Superior temporal gyrus (tissue), 1 donor: ENCODE data around the gene SWAP70.
"Not testable (repeated sequence)": the region's sequence is repeated elsewhere in the genome, so short reads cannot be mapped to it uniquely, and the experiment has no call there.

Experiments
- DNase-seq: peaks from one replicate; pipeline ENCODE4 v3.0.0-alpha.2; 2016; ENCODE audit errors: extremely low spot score

SWAP70 gene

DNA sequence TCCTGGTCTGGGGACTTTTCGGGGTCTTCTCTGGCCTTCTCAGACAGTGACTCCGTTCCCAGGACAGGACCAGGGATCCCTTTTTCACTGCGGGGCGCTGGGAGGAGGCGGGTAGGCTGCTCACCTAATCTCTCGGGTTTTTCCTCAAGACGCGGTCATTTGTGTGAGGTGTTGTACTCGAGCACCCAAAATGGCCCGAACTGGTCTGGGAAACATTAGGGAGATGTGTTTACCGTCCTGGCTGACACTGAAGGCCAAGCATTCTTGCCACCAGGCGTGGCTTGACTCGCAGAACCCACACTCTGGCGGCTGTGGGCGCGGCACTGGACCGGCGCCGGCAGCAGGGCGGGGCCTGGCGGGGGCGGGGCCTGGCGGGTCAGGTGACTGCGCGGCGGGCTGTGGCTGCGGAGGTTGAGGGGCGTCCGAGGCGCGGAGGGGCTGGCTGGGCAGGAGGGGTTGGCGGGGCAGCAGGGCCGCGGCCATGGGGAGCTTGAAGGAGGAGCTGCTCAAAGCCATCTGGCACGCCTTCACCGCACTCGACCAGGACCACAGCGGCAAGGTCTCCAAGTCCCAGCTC is at the start of gene SWAP70:
Gene SWAP70 (plus strand): TSS at position 379 of the 577 bp plus-strand sequence. CDS start 103 bp downstream, at position 482.
- DNase-seq = peak; percentile 60

- no peak for DNase-seq
Measured at GRCh38 chr11:9615031-9615451, 48.8 kb upstream of the SWAP70 start.

- no peak for DNase-seq
Measured at GRCh38 chr11:9616042-9616675, 47.7 kb upstream of the SWAP70 start.

- DNase-seq = no peak
Measured at GRCh38 chr11:9616858-9617257, 47.0 kb upstream of the SWAP70 start.

- no peak for DNase-seq
Measured at GRCh38 chr11:9617940-9618339, 45.9 kb upstream of the SWAP70 start.

DNA sequence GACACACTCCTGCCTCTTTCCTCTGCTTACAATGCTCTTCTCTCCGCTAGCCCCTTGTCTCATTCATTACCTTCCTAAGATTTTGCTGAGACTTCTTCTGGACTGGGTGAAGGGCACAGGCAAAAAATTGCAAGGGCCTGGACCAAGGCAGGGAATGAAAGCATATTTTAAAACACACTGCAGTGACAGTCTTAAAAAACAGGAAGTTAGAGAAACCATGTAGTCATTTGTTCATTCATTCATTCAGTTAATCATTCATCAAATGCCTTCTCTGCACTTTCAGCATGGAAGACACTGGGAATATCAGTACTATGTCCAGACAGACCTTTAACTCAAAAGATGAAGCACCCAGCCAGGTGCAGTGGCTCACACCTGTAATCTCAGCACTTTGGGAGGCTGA is 44.9 kb upstream of the SWAP70 start:
- no peak for DNase-seq

DNA sequence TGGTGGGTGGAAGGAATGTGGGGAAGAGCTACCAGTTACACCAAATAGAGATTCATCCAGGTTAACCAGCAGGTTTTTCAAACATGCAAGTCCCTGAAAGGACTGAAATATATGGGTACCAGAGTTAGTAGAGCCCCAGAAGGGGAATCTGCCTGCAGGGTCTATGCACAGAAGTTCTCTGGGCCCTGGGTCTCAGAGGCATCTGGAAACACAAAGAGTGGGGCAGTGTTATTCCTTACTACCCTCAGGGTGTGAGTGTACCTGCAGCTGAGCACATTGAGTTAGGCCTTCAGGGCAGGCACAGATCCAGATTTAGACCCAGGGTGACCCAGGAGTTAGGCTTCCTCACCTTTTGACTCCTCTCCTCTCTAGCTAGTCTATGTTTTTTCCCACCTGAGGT is 43.9 kb upstream of the SWAP70 start:
- no peak for DNase-seq

DNA sequence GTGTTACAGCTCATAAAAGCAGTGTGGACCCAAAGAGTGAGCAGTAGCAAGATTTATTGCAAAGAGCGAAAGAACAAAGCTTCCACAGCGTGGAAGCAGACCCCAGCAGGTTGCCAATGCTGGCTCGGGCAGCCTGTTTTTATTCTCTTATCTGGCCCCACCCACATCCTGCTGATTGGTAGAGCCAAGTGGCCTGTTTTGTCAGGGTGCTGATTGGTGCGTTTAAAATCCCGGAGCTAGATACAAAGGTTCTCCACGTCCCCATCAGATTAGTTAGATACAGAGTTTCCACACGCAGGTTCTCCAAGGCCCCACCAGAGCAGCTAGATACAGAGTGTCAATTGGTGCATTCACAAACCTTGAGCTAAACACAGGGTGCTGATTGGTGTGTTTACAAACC is 41.5 kb upstream of the SWAP70 start:
- DNase-seq = not testable (repeated sequence)

GRCh38 chr11:9623053-9623452 is 40.8 kb upstream of the SWAP70 start:
- not testable (repeated sequence) for DNase-seq

DNA sequence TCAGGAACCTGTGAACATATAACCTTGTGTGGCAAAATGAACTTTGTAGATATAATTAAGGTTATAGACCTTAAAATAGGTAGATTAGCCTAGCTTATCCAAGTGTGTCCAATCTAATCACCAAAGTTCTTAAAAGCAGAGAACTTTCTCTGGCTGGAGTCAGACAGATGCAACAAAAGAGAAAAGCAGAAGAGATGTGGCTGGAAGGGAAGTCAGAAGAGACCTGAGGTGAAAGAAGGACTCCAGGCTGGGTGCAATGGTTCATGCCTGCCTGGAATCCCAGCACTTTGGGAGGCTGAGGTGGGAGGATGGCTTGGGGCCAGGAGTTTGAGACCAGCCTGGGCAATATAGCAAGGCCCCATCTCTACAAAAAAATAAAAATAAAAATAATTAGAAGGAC is 39.4 kb upstream of the SWAP70 start:
- no peak for DNase-seq

DNA sequence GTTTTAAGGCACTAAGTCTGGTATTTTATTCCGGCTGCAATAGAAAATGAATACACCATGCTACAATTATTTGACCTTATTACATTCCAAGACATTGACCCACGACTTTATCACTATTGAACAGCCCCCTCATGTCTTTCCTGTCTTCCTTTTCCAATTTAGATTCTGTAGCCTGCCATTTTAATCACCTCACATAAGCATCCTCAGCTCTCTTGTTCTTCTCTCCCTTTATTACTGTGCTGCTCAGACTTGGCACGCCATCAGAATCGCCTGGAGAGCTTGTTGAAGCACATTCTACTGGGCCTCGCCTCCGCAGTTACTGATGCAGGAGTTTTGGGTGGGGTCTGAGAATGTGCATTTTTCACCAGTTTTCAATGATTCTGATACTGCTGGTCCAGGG is 38.7 kb upstream of the SWAP70 start:
- no peak for DNase-seq

GRCh38 chr11:9625728-9626127 is 38.1 kb upstream of the SWAP70 start:
- no peak for DNase-seq

- DNase-seq = no peak
Measured at GRCh38 chr11:9626496-9627394, 37.1 kb upstream of the SWAP70 start.

- no peak for DNase-seq
Measured at GRCh38 chr11:9629064-9629463, 34.8 kb upstream of the SWAP70 start.

DNA sequence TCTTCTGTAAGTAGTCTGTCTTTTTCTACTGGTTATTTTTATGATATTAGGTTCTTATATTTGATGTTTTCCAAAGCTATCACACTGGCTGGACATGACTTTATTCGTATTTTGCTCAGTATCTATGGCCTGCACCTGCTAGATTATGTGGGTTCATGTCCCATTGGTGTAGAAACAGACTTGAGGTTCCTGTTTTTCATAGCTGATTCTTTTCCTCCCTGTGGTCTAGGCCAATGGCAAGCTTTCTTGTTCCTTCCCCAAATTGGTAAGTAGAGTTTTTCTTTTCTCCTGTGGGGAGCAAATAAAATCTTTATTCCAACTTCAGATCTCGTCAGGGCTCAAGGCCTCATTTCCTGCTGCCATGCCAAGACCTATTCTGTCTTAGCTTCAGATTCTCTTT is 30.2 kb upstream of the SWAP70 start:
- DNase-seq = no peak

DNA sequence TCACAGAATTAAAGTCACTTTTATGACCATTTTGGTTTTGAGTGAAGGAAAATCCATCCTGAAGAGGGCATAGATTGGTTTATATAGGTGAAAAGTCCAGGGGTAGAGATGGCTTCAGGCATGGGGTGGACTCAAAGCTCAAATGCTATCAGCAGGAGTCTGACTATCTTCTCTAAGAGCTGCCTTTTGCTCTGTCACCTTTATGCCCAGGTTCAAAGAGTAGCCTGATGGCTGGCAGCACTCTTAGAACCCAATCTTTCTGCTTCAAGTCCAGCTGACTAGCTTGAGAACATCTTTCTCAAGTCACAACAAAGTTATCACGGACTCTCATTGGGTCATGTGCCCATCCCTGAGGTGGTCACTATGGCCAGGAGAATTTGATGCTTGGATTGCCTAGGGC is 27.2 kb upstream of the SWAP70 start:
- DNase-seq = no peak

DNA sequence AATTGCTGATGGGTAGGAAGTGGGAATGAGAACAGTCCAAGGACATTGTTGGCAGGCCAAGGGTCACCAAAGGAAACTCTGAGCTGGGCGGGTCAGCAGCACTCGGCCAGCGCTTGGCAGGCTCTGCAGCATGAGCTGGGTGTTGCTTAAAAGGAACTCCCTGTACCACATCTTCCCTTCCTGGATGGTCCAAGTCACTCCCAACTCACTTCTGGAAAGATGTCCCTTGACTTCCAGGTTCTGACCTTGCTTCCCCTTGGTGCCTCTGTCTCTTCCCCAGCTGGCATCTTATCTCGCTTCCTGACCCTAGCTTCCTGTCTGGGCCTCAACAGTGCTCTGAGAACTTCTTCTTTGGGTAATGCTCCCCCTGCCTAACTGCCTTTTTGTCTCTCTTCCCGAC is 24.8 kb upstream of the SWAP70 start:
- no peak for DNase-seq

- no peak for DNase-seq
Measured at GRCh38 chr11:9639985-9640384, 23.9 kb upstream of the SWAP70 start.

DNA sequence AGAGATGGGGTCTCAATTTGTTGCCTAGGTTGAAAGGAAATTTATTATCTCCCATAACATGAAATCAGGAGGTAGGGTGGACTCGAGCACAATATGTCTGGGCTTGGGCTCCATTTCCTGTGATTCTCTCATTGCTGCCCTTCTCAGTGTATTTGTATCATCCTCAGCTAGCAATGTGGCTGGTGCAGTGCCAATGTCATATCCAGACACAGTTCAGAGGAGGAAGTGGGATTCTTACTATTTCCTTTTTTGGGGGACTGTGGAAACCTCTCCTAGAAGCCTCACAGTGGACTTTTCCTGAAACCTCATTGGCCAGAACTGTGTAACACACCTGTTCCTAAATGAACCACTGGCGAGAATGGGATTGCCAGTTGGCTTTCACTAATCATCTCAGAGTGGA is 21.0 kb upstream of the SWAP70 start:
- DNase-seq = no peak

DNA sequence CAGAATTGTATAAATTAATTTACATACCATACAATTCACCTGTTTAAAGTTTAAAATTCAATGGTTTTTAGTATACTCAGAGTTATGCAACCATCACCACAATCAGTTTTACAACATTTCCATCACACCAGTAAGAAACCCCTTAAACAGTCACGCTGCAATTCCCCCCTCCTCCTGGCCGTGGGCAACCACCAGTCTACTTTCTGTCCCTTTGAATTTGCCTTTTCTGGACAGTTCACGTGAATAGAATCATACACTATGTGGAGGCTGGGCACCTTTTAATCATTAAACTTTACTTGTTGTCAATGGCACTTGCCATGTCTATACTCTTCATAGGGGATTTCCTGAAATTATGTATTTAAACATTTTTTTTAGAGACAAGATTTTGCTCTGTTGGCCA is 20.1 kb upstream of the SWAP70 start:
- DNase-seq = no peak

- DNase-seq = no peak
Measured at GRCh38 chr11:9645881-9646280, 18.0 kb upstream of the SWAP70 start.

DNA sequence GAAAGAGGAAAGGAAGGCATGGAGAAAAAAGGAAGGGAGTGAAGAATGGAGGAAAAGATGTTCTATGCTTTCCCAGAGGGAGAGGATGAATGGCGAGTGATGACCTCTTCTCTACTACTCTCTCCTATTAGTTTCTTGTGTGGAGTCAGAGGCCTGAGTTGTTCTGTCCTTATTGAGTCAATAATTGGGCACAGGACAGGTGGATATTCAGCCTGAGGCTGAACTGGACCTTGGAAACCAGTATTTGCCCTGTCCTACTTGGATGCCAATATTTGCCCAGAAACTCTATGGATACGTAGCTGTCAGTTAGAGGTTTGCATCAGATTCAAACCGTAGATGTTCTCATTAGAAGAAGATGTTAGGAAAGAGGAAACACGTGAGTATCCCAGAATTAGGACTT is 17.6 kb upstream of the SWAP70 start:
- no peak for DNase-seq

- no peak for DNase-seq
Measured at GRCh38 chr11:9651481-9651880, 12.4 kb upstream of the SWAP70 start.
